ENCODE measurements around the gene KRTAP5-2.
A peak's percentile ranks its signal among the peaks of the same experiment; 100 is the strongest.
"Not testable (repeated sequence)": the region's sequence is repeated elsewhere in the genome, so short reads cannot be mapped to it uniquely, and the experiment has no call there.

The KRTAP5-2 gene

DNA sequence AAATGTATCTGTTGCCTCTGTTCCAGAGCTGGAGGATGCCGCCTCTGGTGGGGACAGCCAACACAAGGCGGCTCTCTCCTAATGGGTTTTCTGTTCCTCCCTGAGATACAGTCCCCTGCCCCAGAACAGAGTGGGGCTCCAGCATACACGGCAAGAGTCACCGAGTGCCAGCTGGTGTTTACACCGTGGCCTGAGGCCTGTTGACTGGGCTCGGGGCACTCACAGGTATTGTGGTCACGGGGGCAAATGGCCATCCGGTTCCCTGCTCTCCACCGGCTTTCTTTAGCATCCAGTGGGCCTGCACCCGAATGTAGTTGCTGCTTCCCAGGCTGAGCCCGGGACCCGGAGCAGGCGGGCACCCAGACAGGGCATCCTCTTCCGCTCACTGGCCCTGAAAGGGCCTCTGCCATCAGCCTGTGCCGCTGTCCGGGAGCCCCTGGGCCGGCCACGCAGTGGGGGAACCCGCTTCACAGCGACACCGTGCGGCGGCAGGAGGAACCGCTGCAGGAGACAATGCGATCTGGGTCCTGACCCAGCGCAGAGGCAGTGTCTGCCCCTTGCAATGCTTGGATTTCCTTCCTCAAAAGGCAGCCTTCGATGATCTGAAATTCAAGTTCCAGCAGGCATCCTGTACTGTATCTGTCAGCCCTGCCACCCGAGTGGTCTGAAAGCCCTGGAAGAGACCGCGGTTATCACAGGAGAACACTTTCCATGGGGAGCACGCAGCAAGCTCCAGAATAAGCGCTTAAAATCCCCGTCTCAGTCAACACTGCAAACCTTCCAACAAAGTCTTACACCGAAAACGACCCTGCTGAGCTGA, 30.6 kb upstream of the KRTAP5-2 start:
- no peak for DNase-seq (ENCODE audit: low read depth in 2 of 2)

DNA sequence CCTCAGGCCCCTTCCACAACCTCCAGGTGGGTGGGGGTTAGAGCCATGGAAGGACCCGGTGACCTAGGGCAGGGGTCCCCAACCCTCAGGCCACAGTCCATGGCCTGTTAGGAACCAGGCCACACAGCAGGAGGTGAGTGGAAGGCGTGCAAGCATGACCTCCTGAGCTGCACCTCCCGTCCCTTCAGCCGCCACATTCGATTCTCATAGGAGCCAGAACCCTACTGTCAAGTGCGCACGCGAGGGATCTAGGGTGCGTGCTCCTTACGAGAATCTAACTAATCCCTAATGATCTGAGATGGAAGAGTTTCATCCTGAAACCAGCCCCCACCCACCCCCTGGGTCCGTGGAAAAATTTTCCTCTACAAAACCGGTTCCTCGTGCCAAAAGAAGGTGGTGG, 27.4 kb upstream of the KRTAP5-2 start:
- no peak for DNase-seq (ENCODE audit: low read depth in 2 of 2)

DNA sequence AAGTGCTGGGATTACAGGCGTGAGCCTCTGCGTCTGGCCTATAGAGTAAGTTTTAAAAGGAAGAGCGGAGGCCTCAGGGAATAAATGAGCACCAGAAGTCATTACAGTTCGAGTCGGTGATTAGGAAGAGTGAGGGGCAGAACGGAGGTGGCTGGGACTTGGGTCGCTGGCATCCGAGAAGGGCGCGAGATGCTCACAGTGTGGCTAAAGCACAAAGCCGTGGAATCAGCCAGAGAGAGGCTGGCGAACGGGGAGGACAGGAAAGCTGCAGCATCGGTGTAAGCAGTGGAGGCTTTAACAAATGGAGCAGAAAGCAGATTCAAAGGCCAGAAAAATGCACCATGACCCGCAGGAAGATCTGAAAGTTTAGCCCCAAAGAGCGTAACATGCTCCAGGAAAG, 26.5 kb upstream of the KRTAP5-2 start:
- DNase-seq (ENCODE audit: low read depth in 2 of 2), result no peak

DNA sequence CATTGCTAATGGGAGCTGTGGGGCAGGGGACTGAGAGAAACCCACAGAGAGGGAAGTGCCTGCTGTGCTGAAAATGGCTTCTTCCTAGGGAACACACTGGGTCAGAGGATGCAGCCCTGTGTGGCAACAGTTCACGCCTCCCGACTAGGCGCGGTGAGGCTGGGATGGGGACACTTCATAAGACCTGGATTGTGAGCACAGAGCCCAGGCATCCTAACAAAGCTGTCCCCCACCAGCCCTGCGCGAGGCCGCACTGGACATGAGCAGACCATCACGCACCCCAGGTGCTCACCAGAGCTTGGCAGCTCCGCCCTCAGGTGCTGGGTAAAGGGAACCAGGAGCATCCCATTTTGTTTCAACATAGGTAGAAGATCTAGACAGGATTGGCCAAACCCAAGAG, 25.6 kb upstream of the KRTAP5-2 start:
- DNase-seq (ENCODE audit: low read depth in 2 of 2), result no peak

DNA sequence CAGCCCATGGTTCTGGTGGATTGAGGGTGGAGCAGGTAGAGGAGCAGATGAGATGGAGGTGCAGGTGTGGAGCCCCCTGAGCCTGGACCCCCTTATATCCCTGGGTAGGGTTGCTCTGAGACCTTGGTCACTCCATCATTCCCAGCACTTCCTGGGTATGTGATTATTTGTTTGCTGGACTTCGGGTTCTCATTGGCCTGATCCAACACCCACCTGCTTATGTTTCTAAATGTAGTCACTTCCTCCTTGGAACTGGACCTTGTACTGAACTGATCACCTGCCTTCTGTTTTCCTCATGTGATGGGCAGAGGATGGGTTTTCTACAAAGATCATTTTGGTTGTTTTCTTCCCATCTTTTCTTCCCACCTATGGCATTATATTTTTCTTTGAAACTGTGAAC, 24.0 kb upstream of the KRTAP5-2 start, which contains the start of gene KRTAP5-4:
TSS of gene KRTAP5-4 (minus strand) at position 53 of the 400 bp plus-strand sequence. CDS start at position 8, 45 bp downstream.
- DNase-seq (ENCODE audit: low read depth in 2 of 2), result no peak

DNA sequence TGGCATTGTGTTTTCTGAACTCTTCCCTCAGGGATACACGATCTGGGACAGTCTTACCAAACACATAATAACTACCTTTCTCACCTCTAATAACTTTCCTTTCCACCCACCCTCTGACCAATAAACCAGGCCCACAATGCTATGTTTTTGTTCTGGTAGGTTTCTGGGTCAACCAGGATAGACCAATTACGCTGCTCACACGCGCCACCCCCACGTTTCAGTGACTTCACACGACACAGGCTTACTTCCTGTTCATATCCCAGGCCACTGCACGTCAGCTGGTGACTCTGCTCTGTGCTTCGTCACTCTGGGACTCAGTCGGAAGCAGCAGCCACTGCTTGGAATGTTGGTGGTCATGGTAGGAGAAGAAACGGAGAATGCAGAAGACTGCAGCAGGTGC, 21.4 kb upstream of the KRTAP5-2 start:
- DNase-seq (ENCODE audit: low read depth in 2 of 2), result no peak

DNA sequence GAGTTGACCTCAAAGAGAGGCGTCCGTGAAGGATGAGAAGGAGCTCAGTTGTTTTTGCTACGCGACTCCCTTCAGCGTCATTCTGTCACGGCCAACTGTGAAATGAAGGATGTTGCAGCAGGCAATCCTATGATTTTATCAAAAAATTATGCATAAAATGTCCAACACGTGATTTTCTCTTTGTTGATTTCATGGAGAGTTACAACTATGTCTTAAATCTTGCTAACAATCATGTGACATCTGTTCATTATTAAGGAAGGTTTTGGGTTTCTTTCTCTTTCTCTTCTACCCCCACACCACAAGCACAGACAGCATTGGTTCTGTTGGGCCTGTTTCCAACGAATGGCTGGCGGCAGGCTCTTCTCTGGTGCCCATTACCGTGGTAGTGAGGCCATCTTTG, 20.1 kb upstream of the KRTAP5-2 start:
- DNase-seq (ENCODE audit: low read depth in 2 of 2), result peak in 1 of 2 experiments; percentile 4

DNA sequence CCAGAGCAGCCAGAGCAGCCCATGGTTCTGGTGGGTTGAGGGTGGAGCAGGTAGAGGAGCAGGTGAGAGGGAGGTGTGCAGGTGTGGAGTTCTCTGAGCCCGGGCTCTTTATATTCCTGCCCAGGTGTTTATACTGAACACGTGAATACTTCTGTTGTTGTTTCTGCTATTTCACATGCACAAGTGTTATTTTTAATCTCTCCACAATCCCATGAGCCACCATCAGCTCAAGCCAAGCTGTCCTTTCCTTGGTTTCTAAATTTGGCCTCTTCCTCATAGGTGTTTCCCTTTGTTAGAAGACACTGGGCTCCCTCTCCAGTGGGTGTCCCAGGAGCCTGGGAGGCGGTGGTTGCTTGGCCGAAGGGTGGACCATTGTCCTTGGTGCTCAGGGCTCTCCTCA, 10.3 kb upstream of the KRTAP5-2 start, which contains the start of gene KRTAP5-3:
TSS of gene KRTAP5-3 (minus strand) at position 101 of the 400 bp plus-strand sequence. CDS start at position 23, 78 bp downstream.
- DNase-seq (ENCODE audit: low read depth in 2 of 2), result no peak

DNA sequence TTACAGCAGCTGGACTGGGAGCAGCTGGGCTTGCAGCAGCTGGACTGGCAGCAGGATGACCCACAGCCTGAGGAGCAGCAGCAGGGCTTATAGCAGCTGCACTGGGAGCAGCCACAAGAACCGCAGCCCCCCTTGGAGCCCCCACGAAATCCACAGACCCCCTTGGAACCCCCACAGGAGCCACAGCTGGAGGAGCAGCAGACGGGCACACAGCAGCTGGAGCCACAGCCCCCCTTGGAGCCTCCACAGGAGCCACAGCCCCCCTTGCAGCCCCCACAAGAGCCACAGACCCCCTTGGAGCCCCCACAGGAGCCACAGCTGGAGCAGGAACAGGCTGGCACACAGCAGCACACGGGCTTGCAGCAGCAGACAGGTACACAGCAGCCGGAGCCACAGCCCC, 9.8 kb upstream of the KRTAP5-2 start:
- DNase-seq (ENCODE audit: low read depth in 2 of 2), result not testable (repeated sequence)

DNA sequence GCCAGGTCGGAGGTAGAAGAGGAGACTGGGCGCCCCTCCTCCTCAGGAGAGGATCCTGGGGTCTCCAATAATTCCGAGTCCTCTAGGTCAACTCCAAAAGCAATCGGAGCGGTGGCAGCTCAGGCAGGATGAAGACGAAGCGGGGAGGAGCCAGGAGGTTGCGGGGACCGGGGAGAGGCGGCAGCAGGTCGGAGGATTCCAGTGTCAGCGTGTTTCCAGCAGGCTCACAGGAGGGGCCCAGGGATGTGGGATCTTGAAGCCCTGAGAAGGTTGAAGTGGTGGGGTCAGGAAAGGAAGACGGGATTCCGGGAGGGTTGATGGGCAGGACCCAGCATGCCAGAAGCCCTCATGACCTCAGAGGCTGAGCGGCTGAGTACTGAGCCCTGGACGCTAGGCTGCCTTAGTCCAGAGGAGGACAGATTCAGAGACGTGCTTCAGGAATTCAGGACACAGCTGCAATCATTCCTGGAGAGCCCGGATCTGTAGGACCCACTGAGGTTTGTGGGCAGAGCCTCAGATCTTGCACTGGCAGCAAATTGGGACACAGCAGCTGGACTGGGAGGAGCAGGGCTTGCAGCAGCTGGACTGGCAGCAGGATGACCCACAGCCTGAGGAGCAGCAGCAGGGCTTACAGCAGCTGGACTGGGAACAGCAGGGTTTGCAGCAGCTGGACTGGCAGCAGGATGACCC, 9.2 kb upstream of the KRTAP5-2 start:
- DNase-seq (ENCODE audit: low read depth in 2 of 2), result not testable (repeated sequence)

DNA sequence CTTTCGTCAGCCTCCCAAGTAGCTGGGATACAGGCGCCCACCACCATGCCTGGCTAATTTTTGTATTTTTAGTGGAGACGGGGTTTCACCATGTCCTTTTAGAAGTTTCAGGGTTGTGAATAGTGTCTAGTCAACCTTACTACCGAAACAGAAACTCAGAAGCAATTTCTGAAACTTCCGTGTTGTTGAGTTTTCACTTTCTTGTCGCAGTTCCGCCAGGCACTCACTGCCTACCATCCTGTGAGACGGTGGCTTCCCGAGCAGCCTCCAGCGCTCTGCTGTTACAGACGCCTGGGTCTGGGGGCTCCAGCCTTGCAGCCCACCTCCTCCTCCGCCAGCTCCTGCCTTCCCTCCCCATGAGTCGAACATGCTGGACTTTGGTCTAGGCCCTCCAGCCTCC, 7.8 kb upstream of the KRTAP5-2 start:
- DNase-seq (ENCODE audit: low read depth in 2 of 2), result not testable (repeated sequence)

DNA sequence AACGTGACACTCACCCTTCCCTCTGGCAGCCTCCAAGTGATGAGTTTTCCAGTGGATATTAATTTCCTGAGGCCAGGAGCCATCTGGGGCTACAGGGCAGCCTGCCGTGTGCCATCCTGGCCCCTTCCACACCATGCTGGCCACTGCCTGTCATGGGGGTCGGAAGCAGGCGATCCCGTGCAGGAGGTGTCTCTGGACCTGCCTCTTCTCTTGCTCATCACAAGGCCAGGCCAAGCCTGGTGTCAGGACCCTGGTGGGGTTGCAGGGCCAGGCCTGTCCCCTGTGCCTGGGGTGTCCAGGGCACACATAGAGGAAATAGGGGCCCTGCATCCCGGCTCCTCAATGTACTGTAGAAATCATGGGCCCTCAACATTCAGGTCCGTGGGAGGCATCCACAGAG, 6.6 kb upstream of the KRTAP5-2 start:
- no peak for DNase-seq (ENCODE audit: low read depth in 2 of 2)

DNA sequence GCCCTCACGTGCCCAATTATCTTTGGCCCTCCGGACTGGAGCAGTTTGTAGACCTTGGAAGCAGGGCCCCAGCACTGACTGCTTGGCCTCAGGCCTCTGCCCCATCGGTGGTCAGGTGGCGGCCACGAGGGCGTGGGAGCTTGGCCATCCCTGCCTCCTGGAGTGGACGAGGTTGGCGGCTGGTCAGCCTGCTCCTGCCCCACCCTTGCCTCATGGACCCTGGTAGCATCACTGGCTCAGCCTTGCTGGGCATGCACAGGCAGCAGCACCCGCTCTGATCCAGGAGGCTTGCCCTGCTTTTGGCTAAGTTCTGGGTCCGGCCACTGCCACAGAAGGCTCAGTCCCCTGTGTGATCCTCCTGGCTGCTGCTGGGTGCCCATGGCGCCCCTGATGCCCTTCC, 6.1 kb upstream of the KRTAP5-2 start:
- no peak for DNase-seq (ENCODE audit: low read depth in 2 of 2)

DNA sequence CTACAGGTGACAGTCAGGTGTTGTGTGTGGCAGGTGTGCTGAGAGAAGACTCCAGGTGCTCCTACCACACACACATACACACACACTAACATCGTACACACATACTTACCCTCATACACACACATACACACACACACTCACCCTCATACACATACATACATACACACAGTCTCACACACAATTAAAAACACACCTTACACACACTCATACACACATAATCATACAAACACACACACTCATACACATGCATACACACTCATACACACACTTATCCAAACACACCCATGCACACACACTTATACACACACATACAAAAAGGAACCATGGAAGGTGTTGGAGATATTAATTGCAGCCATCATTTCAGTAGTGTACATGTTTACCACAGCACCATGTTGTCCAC, 5.5 kb upstream of the KRTAP5-2 start:
- no peak for DNase-seq (ENCODE audit: low read depth in 2 of 2)

DNA sequence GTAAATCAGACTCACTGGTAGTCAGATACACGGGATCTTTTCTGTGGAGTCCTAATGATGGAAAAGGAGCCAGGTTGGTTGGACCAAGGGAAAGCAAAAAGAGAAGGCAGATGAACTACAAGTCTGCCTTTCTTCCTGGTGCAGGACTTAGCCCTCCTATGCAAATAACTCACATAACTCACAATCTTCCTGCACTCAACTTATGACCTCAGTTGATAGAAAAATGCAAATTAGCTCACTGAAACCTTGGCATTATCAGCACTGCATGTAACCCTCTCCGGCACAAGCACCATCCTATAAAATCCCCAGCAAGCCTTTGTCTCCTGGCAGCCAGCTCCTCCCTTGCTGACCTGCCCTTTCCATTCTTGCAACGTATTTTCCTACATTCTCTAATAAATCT, 3.6 kb upstream of the KRTAP5-2 start:
- DNase-seq (ENCODE audit: low read depth in 2 of 2), result not testable (repeated sequence)

DNA sequence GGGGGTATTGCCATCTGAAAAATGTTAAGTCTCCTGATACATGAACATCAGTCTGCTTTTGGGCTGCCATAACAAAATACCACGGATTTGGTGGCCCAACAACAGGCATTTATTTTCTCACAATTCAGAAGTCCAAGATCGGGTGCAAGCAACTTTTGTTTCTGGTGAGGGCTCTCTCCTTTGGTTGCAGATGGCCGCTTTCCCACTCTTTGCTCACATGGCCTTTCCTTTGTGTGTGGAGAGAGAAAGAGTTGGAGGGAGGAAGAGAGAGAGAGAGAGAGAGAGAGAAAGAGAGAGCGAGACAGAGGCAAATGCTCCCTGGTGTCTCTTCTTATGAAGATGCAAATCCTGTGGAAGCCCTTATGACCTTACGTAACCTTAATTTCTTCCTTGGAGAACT, 2.5 kb upstream of the KRTAP5-2 start:
- DNase-seq (ENCODE audit: low read depth in 2 of 2), result no peak

DNA sequence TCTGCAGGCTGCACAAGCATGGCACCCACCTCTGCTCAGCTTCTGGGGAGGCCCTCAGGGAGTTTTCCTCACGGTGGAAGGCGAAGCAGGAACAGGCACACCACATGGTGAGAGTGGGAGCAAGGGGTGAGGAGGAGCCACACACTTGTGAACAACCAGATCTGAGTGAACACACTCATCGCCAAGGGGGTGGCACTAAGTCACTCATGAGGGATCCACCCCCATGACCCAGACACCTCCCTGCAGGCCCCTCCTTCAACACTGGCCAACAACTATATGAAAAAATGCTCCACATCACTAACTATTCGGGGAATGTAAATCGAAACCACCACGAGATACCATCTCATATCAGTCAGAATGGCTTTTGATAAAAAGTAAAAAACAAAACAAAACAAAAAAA, 722 bp upstream of the KRTAP5-2 start:
- DNase-seq (ENCODE audit: low read depth in 2 of 2), result no peak

DNA sequence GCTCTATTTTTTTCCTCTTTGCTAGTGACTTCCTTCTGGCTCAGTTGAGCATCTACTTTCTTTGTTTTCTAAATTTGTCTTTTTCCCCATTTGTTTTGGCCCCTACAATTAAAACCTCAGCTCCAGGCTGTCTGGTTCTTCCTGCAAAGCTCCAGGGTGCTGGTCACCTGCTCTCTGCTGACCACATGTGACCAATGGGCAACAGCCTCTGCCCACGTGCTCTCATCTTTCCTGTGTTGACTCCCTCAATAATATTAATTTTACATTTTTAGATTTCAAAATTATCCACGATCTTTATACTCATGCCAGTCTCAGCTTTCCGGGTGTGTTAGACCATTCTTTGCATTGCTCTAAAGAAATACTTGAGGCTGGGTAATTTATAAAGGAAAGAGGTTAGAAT, 312 bp upstream of the KRTAP5-2 start:
- not testable (repeated sequence) for DNase-seq (ENCODE audit: low read depth in 2 of 2)

DNA sequence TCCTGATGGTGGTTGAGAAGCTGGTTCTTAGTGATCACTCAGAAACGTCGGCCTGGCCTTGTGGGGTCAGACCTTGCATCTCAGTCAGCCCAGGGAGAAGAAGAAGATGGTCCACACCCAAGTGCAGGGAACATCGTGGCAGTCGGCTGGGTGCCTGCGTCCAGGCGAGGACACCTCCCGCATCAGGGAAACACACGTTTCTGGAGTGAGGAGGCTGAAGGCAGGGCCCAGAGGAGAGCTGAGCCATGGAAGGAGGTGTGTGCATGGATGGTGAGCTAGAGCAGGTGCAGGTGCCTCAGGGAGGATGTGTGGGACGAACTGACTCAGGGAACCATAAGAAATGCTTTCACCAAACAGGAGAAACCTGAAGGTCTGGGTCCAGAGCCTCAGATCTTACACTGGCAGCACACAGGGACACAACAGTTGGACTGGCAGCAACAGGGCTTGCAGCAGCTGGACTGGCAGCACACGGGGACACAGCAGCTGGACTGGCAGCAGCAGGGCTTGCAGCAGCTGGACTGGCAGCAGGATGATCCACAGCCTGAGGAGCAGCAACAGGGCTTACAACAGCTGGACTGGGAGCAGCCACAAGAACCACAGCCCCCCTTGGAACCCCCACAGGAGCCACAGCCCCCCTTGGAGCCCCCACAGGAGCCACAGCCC, 632 bp downstream of the KRTAP5-2 start:
- no peak for DNase-seq (ENCODE audit: low read depth in 2 of 2)

DNA sequence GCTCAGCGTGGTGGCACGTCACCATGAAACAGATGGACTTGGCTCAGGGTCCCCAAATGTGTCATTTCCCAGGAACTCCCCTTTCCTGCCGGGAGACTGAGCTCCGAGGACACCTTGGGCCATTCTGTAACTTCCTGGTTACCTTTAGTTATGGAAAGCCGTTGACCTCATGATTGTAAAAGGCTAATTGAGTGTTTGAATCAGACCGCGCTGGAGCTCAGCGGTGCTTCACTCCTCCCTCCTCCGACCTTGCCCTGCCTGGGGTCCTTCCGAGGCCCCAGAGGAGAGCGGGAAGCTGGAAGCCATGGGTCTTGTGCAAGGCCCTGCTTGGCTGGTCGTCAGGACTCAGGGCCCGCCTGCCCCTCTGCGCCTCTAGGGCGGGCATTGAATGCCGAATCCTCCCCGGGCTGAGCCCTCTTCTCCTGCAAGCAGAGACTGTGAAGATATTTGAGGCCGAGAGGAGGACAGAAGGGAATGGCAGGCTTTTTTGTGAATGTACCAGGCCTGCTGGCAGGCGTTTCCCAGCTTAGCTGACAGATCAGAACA, 1.4 kb downstream of the KRTAP5-2 start:
- not testable (repeated sequence) for DNase-seq (ENCODE audit: low read depth in 2 of 2)

DNA sequence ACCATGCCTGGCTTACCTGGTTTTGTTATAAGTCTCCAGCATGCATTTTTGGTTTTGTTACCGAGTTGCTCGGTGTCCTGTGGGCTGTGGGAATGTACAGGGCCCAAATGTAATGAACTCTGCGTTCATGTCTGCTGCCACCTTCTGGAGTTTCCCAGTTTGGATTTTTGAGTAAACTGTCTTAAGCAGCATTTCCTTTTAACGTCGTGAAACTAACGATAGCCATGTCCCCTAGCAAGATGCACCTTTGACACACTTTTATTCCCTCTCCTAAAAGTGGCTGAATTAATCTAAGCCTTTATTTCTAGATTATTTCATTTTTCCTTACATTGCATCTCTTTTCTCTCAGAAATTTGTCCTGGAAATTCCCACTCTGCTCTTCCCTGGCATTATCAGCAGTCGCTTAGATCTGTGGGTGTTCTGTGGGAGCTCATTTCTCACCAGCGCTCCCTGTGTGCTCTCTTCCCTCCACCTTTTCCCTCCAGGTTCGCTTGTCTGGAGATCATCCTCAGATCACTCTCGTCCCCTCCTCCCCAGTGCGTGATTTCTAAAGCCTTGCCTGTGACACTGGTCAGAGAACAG, 2.0 kb downstream of the KRTAP5-2 start:
- DNase-seq (ENCODE audit: low read depth in 2 of 2), result not testable (repeated sequence)

DNA sequence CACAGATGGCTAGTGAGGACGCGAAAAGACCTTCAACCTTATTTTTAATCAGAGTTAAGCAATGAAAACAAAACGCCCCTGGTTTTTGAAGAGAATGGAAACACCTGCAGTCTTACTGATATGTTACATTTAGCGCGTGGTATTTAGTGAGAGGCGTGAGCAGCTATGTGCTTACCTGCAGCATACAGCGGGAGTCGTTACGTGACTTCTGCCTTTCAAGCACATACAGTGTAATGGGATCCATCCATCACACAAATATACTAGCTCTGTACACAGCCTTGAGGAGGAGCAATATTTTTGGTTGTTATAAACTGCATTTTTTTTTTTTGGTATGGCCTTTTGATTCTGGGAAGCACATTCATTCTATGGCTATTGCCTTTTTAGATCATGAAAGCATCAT, 5.5 kb downstream of the KRTAP5-2 start:
- no peak for DNase-seq (ENCODE audit: low read depth in 2 of 2)

Measured in fibroblast of skin of left quadriceps (primary cell).